H7 (cell line): Measurements from ENCODE around the gene PDE7B. TPM values are rescaled to one million over a fixed set of nuclear protein-coding genes. Genes with fewer than 3 reads are reported as not detected.

Source experiments
- DNase-seq: peaks from one replicate; pipeline ENCODE4 v3.0.0; 2012
- H3K27me3 ChIP-seq: 2 replicates; pipeline ENCODE4 v1.6.0; 2011; ENCODE audit warnings: mild to moderate bottlenecking, low read length; ENCODE audit not compliant: control insufficient read depth, insufficient read depth
- H3K36me3 ChIP-seq: replicated peaks from 2 replicates; pipeline ENCODE4 v1.5.1; 2011; ENCODE audit warnings: low read length; ENCODE audit not compliant: control insufficient read depth, insufficient read depth
- H3K4me3 ChIP-seq: 2 replicates; pipeline ENCODE4 v1.5.1; 2011; ENCODE audit warnings: low read depth, mild to moderate bottlenecking, control low read depth, low read length, moderate library complexity; ENCODE audit not compliant: insufficient read depth
- total RNA-seq: library from RNA; depleted of rRNA; stranded (reverse); fragments of >200 nt; shearing (Covaris generic); gene quantifications from 2 replicates; pipeline ENCODE4 v1.2.3, GENCODE V29; 2014; rRNA removed

Gene PDE7B
- not detected in 2 replicates for total RNA-seq

GRCh38 chr6:135851442-135852271 lies at the start of gene PDE7B:
PDE7B (plus strand) TSS chr6:135851701.
- H3K4me3 ChIP-seq = no peak within 1 kb of the TSS
- no peaks in the 10 kb centered on the region for H3K27me3 ChIP-seq
- H3K36me3 ChIP-seq = no peaks in the 10 kb centered on the region
- DNase-seq = peak; percentile 32

DNA sequence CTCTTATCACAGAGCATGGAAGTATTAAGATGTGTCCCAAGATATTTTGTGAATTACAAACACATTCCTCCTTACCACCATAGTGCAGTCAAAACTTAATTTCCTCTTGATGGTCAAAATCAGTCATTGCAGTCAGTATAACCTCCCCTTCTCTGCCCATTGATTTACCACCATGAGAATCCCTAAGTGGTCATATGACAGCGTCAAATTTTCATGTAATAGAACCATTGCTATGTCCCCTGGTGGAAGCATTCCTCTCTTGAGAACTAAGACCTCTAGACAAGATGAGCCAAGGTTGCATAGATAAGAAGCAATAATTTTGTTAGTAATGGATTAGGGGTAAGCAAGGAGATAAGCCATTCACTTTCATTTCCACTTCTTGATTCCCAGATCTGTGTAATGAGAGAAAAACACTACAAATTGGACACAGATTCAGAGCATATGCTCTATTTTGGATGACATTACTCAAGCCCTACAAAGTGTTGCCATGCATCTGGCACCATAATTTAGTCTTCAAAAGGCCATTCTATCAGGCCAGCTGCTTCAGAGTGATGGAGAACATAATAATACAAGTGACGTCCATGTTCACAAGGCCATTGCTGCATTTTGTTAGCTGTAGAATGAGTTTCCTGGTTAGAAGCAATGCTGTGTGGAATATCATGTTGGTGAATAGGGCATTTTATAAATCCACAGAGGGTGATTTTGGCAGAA lies 49.6 kb upstream of the PDE7B start:
- Histone ChIP-seq H3K36me3 (no peaks in the 10 kb centered on the region), H3K27me3 (no peaks in the 10 kb centered on the region), H3K4me3 (no peak overlapping the region)
- DNase-seq = no peak

GRCh38 chr6:135810486-135810885 lies 41.0 kb upstream of the PDE7B start:
- Histone ChIP-seq H3K27me3 (no peaks in the 10 kb centered on the region), H3K36me3 (no peaks in the 10 kb centered on the region), H3K4me3 (no peak overlapping the region)
- no peak for DNase-seq

GRCh38 chr6:135811170-135811569 lies 40.3 kb upstream of the PDE7B start:
- DNase-seq = no peak
- no peaks in the 10 kb centered on the region for H3K27me3 ChIP-seq
- H3K4me3 ChIP-seq = no peak overlapping the region
- H3K36me3 ChIP-seq = no peaks in the 10 kb centered on the region

GRCh38 chr6:135811644-135812526 lies 39.6 kb upstream of the PDE7B start:
- H3K27me3 ChIP-seq = no peaks in the 10 kb centered on the region
- no peak for DNase-seq
- H3K4me3 ChIP-seq = no peak overlapping the region
- H3K36me3 ChIP-seq = no peaks in the 10 kb centered on the region

DNA sequence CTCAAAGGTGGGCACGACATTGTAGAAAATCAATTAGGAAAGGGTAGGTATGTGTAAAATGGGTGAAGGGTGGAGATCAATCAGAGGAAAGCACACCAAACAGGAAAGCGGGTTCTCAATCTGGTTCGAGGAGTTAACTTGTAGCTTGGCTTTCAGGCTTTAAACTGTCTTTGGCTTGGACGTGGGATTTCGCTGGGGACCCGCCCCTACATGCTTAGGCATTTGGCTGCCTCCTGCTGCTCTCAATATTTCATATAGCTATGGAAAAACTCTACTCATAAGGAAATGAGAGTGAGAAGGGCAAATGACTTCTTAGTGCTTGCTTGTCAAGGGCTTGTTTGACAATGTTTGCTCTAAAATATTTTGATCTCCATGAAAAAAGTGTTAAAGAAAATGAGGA lies 38.1 kb upstream of the PDE7B start:
- no peak for DNase-seq
- Histone ChIP-seq H3K36me3 (no peaks in the 10 kb centered on the region), H3K4me3 (no peak overlapping the region), H3K27me3 (no peaks in the 10 kb centered on the region)

GRCh38 chr6:135814043-135814442 lies 37.5 kb upstream of the PDE7B start:
- Histone ChIP-seq H3K36me3 (no peaks in the 10 kb centered on the region), H3K4me3 (no peak overlapping the region), H3K27me3 (no peaks in the 10 kb centered on the region)
- DNase-seq = no peak

- DNase-seq = no peak
- Histone ChIP-seq H3K4me3 (no peak overlapping the region), H3K36me3 (no peaks in the 10 kb centered on the region), H3K27me3 (no peaks in the 10 kb centered on the region)
Observed at GRCh38 chr6:135815216-135815615, 36.3 kb upstream of the PDE7B start.

- Histone ChIP-seq H3K36me3 (no peaks in the 10 kb centered on the region), H3K4me3 (no peak overlapping the region), H3K27me3 (no peaks in the 10 kb centered on the region)
- no peak for DNase-seq
Observed at GRCh38 chr6:135817035-135817434, 34.5 kb upstream of the PDE7B start.

GRCh38 chr6:135819665-135820064 lies 31.8 kb upstream of the PDE7B start:
- H3K27me3 ChIP-seq = no peaks in the 10 kb centered on the region
- no peaks in the 10 kb centered on the region for H3K36me3 ChIP-seq
- no peak overlapping the region for H3K4me3 ChIP-seq
- DNase-seq = no peak

DNA sequence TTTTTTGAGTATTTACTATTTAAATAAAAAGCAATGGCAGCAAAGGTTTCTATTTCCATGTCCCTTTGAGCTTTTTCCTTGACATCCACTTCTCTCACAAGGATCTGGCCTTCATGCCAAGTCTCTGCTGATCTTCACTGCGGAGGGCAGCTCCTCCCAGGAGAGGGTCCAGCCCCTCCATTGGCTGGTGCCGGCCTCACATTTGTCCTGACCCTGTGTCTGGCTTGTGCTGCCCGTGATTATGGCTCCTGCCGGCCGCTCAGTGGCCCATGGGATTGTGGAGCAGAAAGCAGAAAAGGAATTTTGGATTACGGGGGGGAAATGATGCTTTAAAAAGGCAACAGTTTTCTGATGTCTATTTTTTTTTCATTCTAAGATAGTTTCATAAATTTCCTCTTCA lies 31.2 kb upstream of the PDE7B start:
- Histone ChIP-seq H3K36me3 (no peaks in the 10 kb centered on the region), H3K4me3 (no peak overlapping the region), H3K27me3 (no peaks in the 10 kb centered on the region)
- no peak for DNase-seq

DNA sequence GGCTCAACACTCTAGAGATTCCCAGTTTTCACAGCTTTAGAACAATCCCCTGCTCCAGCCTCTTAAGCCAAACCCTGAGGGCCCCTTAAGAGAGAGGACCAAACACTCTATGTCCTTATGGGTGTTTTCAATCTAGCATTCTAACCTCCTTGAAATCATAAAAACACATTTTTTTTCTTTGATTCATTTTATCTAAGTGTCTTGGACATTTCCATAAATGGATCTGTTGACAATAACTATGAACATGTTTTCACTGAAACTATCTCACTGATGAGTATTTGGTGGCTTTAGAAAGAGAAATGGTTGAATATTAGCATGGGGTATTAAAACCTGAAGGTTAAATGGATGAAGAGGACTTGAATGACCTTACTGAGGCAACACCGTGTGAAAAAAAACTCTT lies 27.6 kb upstream of the PDE7B start:
- Histone ChIP-seq H3K4me3 (no peak overlapping the region), H3K36me3 (no peaks in the 10 kb centered on the region), H3K27me3 (no peaks in the 10 kb centered on the region)
- DNase-seq = no peak

- Histone ChIP-seq H3K36me3 (no peaks in the 10 kb centered on the region), H3K4me3 (no peak overlapping the region), H3K27me3 (no peaks in the 10 kb centered on the region)
- no peak for DNase-seq
Observed at GRCh38 chr6:135826236-135826804, 25.2 kb upstream of the PDE7B start.

DNA sequence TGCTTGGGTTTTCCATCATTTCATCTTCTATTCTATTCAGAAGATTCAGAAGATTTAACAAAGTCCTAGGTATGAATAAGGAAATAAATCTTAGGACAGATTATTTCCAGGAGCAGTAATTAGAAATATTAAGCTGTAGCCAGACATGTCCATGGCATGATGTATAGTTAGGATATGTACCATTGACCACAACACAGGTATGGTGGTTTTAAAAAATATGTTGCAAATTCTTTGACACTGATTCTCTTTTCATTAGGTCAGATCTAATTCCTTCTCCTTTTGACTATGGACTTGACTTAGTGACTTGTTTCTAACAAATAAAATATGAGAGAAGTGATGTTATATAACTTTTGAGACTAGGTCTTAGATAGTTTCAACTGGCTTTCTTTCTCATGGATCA lies 23.5 kb upstream of the PDE7B start:
- no peaks in the 10 kb centered on the region for H3K36me3 ChIP-seq
- no peaks in the 10 kb centered on the region for H3K27me3 ChIP-seq
- no peak for DNase-seq
- no peak overlapping the region for H3K4me3 ChIP-seq
